ENCODE measurements around the gene MYO7A. TPM values are rescaled to one million over a fixed set of nuclear protein-coding genes. Genes with fewer than 3 reads are reported as not detected.

Gene MYO7A
- total RNA-seq, 1 experiment from 2014 or later: 2.5 TPM

DNA sequence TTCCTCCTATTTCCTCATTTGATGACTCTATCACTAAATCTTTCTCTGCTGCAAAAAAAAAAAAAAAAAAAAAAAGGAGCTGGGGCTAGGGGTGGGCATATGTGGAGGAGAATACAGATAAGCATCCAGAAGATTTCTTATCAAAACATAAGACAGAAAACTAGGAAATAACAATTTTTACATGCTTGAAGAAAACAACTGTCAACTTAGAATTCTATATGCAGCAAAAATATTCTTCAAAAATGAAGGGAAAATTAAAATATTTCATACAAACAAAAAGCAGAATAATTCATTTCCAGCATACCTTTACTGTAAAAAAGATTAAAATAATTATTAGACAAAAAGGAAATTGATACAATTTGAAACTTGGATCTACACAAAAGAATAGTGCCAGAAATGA lies 134.8 kb downstream of the MYO7A start:
- Mint-ChIP-seq H3K27me3 (ENCODE audit: low read depth) (no peaks in the 10 kb centered on the region), H3K4me1 (peaks cover 8% of the 10 kb centered on the region), H3K4me3 (no peak overlapping the region), H3K36me3 (peaks cover 8% of the 10 kb centered on the region; the same call in 1 of the 2 replicates), H3K9me3 (peaks cover 21% of the 10 kb centered on the region), H3K27ac (no peak overlapping the region)
- TF ChIP-seq, protein P1, sequence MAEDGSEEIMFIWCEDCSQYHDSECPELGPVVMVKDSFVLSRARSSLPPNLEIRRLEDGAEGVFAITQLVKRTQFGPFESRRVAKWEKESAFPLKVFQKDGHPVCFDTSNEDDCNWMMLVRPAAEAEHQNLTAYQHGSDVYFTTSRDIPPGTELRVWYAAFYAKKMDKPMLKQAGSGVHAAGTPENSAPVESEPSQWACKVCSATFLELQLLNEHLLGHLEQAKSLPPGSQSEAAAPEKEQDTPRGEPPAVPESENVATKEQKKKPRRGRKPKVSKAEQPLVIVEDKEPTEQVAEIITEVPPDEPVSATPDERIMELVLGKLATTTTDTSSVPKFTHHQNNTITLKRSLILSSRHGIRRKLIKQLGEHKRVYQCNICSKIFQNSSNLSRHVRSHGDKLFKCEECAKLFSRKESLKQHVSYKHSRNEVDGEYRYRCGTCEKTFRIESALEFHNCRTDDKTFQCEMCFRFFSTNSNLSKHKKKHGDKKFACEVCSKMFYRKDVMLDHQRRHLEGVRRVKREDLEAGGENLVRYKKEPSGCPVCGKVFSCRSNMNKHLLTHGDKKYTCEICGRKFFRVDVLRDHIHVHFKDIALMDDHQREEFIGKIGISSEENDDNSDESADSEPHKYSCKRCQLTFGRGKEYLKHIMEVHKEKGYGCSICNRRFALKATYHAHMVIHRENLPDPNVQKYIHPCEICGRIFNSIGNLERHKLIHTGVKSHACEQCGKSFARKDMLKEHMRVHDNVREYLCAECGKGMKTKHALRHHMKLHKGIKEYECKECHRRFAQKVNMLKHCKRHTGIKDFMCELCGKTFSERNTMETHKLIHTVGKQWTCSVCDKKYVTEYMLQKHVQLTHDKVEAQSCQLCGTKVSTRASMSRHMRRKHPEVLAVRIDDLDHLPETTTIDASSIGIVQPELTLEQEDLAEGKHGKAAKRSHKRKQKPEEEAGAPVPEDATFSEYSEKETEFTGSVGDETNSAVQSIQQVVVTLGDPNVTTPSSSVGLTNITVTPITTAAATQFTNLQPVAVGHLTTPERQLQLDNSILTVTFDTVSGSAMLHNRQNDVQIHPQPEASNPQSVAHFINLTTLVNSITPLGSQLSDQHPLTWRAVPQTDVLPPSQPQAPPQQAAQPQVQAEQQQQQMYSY (CRISPR knock-in tag; IDR thresholded peaks at IDR 0.05): no peak
- TF ChIP-seq ATF1 (CRISPR knock-in tag; IDR thresholded peaks at IDR 0.05) (no peak), TP53 (CRISPR knock-in tag; IDR thresholded peaks at IDR 0.05) (no peak), ZNF423 (CRISPR knock-in tag; IDR thresholded peaks at IDR 0.05) (no peak), ZNF396 (CRISPR knock-in tag; IDR thresholded peaks at IDR 0.05; ENCODE audit: borderline replicate concordance) (no peak), ZNF219 (CRISPR knock-in tag; IDR thresholded peaks at IDR 0.05; ENCODE audit: borderline replicate concordance) (no peak)
- TF ChIP-seq, protein P2, sequence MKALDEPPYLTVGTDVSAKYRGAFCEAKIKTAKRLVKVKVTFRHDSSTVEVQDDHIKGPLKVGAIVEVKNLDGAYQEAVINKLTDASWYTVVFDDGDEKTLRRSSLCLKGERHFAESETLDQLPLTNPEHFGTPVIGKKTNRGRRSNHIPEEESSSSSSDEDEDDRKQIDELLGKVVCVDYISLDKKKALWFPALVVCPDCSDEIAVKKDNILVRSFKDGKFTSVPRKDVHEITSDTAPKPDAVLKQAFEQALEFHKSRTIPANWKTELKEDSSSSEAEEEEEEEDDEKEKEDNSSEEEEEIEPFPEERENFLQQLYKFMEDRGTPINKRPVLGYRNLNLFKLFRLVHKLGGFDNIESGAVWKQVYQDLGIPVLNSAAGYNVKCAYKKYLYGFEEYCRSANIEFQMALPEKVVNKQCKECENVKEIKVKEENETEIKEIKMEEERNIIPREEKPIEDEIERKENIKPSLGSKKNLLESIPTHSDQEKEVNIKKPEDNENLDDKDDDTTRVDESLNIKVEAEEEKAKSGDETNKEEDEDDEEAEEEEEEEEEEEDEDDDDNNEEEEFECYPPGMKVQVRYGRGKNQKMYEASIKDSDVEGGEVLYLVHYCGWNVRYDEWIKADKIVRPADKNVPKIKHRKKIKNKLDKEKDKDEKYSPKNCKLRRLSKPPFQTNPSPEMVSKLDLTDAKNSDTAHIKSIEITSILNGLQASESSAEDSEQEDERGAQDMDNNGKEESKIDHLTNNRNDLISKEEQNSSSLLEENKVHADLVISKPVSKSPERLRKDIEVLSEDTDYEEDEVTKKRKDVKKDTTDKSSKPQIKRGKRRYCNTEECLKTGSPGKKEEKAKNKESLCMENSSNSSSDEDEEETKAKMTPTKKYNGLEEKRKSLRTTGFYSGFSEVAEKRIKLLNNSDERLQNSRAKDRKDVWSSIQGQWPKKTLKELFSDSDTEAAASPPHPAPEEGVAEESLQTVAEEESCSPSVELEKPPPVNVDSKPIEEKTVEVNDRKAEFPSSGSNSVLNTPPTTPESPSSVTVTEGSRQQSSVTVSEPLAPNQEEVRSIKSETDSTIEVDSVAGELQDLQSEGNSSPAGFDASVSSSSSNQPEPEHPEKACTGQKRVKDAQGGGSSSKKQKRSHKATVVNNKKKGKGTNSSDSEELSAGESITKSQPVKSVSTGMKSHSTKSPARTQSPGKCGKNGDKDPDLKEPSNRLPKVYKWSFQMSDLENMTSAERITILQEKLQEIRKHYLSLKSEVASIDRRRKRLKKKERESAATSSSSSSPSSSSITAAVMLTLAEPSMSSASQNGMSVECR (CRISPR knock-in tag; IDR thresholded peaks at IDR 0.05; ENCODE audit: borderline replicate concordance): no peak
- TF ChIP-seq, protein P3, sequence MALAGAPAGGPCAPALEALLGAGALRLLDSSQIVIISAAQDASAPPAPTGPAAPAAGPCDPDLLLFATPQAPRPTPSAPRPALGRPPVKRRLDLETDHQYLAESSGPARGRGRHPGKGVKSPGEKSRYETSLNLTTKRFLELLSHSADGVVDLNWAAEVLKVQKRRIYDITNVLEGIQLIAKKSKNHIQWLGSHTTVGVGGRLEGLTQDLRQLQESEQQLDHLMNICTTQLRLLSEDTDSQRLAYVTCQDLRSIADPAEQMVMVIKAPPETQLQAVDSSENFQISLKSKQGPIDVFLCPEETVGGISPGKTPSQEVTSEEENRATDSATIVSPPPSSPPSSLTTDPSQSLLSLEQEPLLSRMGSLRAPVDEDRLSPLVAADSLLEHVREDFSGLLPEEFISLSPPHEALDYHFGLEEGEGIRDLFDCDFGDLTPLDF (CRISPR knock-in tag; IDR thresholded peaks at IDR 0.05): no peak
- TF ChIP-seq, protein P4, sequence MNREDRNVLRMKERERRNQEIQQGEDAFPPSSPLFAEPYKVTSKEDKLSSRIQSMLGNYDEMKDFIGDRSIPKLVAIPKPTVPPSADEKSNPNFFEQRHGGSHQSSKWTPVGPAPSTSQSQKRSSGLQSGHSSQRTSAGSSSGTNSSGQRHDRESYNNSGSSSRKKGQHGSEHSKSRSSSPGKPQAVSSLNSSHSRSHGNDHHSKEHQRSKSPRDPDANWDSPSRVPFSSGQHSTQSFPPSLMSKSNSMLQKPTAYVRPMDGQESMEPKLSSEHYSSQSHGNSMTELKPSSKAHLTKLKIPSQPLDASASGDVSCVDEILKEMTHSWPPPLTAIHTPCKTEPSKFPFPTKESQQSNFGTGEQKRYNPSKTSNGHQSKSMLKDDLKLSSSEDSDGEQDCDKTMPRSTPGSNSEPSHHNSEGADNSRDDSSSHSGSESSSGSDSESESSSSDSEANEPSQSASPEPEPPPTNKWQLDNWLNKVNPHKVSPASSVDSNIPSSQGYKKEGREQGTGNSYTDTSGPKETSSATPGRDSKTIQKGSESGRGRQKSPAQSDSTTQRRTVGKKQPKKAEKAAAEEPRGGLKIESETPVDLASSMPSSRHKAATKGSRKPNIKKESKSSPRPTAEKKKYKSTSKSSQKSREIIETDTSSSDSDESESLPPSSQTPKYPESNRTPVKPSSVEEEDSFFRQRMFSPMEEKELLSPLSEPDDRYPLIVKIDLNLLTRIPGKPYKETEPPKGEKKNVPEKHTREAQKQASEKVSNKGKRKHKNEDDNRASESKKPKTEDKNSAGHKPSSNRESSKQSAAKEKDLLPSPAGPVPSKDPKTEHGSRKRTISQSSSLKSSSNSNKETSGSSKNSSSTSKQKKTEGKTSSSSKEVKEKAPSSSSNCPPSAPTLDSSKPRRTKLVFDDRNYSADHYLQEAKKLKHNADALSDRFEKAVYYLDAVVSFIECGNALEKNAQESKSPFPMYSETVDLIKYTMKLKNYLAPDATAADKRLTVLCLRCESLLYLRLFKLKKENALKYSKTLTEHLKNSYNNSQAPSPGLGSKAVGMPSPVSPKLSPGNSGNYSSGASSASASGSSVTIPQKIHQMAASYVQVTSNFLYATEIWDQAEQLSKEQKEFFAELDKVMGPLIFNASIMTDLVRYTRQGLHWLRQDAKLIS (CRISPR knock-in tag; IDR thresholded peaks at IDR 0.05; ENCODE audit: borderline replicate concordance): no peak
- TF ChIP-seq, protein P5, sequence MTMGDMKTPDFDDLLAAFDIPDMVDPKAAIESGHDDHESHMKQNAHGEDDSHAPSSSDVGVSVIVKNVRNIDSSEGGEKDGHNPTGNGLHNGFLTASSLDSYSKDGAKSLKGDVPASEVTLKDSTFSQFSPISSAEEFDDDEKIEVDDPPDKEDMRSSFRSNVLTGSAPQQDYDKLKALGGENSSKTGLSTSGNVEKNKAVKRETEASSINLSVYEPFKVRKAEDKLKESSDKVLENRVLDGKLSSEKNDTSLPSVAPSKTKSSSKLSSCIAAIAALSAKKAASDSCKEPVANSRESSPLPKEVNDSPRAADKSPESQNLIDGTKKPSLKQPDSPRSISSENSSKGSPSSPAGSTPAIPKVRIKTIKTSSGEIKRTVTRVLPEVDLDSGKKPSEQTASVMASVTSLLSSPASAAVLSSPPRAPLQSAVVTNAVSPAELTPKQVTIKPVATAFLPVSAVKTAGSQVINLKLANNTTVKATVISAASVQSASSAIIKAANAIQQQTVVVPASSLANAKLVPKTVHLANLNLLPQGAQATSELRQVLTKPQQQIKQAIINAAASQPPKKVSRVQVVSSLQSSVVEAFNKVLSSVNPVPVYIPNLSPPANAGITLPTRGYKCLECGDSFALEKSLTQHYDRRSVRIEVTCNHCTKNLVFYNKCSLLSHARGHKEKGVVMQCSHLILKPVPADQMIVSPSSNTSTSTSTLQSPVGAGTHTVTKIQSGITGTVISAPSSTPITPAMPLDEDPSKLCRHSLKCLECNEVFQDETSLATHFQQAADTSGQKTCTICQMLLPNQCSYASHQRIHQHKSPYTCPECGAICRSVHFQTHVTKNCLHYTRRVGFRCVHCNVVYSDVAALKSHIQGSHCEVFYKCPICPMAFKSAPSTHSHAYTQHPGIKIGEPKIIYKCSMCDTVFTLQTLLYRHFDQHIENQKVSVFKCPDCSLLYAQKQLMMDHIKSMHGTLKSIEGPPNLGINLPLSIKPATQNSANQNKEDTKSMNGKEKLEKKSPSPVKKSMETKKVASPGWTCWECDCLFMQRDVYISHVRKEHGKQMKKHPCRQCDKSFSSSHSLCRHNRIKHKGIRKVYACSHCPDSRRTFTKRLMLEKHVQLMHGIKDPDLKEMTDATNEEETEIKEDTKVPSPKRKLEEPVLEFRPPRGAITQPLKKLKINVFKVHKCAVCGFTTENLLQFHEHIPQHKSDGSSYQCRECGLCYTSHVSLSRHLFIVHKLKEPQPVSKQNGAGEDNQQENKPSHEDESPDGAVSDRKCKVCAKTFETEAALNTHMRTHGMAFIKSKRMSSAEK (CRISPR knock-in tag; IDR thresholded peaks at IDR 0.05; ENCODE audit: borderline replicate concordance): no peak
- TF ChIP-seq, protein P6, sequence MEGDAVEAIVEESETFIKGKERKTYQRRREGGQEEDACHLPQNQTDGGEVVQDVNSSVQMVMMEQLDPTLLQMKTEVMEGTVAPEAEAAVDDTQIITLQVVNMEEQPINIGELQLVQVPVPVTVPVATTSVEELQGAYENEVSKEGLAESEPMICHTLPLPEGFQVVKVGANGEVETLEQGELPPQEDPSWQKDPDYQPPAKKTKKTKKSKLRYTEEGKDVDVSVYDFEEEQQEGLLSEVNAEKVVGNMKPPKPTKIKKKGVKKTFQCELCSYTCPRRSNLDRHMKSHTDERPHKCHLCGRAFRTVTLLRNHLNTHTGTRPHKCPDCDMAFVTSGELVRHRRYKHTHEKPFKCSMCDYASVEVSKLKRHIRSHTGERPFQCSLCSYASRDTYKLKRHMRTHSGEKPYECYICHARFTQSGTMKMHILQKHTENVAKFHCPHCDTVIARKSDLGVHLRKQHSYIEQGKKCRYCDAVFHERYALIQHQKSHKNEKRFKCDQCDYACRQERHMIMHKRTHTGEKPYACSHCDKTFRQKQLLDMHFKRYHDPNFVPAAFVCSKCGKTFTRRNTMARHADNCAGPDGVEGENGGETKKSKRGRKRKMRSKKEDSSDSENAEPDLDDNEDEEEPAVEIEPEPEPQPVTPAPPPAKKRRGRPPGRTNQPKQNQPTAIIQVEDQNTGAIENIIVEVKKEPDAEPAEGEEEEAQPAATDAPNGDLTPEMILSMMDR (IDR thresholded peaks at IDR 0.05): no peak
- ChIA-PET CTCF (no interaction called here), POLR2A (no interaction called here)
- ATAC-seq: no peak
- no peak for DNase-seq (ENCODE audit: low spot score)
